GM21825 (cell line): ENCODE measurements around the gene TOMM22.
"Not testable (repeated sequence)": the region's sequence is repeated elsewhere in the genome, so short reads cannot be mapped to it uniquely, and the experiment has no call there.

Source experiments
- ATAC-seq: cut with Tn5 transposase; IDR thresholded peaks from one replicate; pipeline ENCODE4 v1.9.1; 2021; ENCODE audit warnings: mild to moderate bottlenecking, moderate library complexity; ENCODE audit not compliant: unreplicated experiment

TOMM22 gene

DNA sequence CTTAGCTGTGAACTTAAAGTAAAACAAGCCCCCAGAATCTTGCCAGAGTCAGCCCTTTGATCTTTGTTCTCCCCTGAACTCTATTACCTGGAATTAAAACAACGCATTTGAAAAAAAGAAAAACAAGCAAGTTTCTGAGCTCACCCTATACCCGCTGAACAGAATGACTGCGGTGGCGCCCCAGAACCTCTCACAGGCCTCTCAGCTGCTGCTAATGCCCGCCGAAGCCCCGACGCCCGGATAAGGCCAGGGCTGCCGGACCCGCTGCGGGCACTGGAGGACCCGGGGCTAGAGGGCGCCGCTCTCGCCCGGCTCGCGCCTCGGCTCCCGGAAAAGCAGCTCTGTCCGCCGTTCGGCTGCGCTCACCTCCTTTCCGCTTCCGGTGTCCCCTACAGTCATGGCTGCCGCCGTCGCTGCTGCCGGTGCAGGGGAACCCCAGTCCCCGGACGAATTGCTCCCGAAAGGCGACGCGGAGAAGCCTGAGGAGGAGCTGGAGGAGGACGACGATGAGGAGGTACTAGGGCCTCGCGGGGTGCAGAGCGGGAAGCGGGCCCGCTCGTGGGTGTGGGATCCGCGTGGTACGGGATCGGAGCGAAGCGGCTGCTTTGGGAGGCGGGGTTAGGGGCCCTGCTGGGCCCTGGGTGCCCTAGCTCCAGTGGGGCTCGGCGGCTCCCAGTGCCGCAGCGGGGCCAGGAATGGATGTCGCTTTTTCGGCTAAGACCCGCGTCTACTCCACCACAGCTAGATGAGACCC is at the start of gene TOMM22:
Gene TOMM22, plus strand, starts transcription at position 376 of the 754 bp plus-strand sequence. Its CDS starts 22 bp downstream, at position 398.
- peak; percentile 94 for ATAC-seq

DNA sequence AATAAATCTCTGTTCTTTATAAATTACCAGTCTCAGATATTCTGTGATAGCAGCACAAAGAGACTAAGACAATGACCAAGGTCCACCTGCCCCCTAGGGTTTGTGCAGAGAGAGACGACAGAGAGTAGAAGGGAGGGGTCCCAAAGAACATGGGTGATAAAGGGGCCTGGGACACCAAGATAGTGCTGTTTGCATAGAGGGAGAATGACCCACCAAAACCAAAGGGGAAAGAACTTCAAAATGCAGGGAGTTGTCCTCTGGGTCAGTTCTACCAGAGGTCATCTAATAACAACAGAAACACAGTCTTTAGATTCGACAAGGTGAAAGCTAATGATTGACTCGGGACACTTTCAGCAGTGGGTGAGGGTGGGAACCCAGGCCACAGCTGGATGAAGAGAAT is 49.2 kb upstream of the TOMM22 start:
- no peak for ATAC-seq

DNA sequence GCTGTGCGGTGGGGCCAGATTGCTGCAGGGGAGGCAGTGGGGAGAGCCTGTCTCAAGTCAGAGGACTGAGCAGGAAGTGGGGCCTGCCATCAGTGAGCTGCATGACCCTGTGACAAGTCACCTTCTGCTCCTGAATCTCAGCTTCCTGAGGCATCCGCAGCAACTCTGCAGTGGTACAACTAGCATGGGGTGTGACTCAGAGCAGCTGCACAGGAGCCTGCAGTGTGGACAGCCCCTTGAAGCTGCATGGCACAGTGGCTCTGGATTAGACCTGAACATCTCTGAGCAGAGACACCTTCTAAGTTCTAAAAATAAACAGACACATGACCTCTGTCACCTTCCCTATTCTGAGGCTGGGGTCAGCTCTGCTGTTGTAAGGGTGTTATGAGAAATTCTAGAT is 43.5 kb upstream of the TOMM22 start:
- no peak for ATAC-seq

DNA sequence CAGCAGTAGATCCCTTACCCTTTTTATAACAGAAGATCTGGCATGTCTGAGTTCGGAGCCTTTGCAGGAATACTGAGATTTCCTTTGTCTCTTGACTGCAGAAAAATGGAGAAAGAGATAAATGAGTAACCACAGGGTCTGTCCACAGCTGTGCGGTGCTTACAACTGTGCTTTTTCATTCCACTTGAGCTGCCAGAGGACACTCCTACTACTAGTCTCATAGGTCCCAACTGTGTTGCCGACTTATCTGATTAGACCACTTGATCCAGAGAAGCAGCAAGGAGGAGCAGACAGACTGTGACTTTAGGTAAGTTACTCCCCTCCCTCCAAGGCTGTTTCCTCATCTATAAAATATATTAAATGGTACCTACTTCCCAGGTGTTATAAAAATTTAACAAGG is 43.0 kb upstream of the TOMM22 start:
- ATAC-seq: no peak

DNA sequence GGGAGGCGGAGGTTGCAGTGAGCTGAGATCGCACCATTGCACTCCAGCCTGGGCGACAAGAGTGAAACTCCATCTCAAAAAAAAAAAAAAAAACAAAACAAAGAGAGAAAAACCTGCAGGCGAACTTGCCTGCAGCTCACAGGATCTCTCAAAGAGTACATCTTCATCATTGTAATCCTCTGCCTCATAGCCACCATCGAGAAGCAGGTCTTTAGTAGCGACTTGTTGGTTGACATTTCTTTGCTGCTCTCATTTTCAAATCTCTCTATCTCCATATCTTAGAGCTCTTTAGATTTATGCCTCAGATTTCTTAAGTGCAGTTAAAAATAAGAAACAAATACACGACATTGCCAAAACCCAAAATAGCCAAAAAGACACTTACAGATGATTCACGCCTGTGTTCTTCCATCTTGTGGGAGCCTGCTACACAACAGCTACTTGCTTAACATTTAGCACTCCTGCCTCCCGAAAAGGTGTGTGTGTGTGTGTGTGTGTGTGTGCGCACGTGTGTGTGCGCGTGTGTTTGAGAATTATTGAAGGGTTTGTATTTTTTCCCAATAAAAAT is 40.2 kb upstream of the TOMM22 start:
- no peak for ATAC-seq

DNA sequence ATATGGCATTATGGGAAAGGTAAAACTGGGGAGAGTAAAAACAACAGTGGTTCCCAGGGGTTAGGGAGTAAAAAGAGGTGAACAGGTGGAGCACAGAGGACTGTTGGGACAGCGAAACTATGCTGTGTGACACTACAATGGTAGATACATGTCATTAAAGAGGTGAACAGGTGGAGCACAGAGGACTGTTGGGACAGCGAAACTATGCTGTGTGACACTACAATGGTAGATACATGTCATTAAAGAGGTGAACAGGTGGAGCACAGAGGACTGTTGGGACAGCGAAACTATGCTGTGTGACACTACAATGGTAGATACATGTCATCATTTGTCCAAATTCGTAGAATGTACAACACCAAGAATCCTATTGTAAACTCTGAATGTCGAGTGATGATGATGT is 37.5 kb upstream of the TOMM22 start:
- not testable (repeated sequence) for ATAC-seq

DNA sequence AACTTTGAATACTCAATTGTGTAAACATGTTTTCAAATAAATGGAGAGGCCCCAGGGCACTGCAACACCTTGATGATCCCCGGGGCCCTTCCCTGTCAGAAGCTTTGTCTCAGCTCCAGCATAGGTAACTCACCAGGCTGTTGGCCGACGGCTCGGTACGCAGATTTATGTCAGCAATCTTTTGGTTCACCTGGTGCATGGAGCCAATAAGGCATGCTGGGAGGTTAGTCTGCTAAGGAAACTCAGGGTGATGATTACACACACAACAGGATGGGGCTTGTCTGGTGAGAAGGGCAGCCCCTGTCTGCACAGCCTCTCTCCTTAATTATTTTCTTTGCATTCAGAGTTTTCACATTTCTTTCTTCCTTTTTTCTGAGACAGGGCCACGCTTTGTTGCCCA is 36.3 kb upstream of the TOMM22 start:
- no peak for ATAC-seq

DNA sequence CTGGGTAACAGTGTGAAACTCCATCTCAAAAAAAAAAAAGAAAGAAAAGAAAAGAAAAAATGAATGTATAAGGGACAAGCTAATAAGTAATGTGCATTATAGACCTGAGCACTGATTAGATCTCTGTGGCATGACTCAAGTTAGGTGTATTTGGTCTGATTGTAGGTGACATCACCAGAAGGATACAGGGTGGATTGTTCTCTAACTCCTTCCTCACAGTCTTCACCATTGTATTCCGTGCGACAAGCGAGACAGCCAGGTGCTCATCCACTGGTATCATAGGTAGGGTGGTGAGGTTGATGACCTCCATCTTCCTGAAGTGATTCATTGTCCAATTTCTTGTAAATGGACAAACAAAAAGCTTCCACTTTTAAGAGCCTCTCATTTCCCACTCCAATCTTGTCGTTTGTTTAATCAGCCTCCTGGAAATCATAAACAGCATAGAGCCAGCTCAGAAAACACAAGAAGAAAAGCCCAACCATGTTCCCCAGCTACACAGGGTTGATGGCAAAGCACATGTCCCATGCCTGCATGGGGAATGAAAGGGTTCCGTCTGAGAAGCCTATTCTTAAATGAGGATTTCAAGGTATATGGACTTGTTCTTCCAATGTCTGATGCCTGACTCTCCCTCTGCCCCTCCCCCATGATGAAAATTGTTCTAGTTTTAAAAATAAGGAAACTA is 31.8 kb upstream of the TOMM22 start:
- ATAC-seq: no peak

DNA sequence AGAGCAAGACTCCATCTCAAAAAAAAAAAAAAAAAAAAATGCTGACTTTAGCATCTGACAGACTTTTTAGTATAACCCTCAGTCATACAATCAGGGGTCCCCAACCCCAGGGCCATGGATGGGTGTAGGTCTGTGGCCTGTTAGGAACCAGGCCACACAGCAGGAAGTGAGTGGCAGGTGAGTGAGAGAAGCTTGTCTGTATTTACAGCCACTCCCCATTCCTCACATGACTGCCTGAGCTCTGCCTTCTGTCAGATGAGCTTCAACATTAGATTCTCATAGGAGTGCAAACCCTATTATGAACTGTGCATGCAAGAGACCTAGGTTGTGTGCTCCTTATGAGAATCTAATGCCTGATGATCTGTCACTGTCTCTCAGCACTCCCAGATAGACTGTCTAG is 28.9 kb upstream of the TOMM22 start:
- ATAC-seq: no peak

DNA sequence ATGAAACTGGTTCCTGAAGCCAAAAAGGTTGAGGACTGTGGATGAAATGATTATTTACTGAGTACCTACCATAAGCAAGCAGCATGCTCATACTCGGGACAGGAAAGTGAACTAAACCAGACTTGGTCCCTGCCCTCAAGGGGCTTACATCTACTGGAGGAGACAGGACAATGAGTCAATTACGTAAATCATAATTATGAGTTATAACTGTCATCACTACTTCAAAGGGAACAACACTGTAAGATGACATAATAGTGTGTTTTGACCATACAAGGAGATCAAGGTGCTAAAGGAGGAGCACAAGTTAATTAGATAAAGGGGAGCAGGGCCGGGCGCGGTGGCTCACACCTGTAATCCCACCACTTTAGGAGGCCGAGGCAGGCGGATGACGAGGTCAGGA is 28.0 kb upstream of the TOMM22 start:
- ATAC-seq: no peak

DNA sequence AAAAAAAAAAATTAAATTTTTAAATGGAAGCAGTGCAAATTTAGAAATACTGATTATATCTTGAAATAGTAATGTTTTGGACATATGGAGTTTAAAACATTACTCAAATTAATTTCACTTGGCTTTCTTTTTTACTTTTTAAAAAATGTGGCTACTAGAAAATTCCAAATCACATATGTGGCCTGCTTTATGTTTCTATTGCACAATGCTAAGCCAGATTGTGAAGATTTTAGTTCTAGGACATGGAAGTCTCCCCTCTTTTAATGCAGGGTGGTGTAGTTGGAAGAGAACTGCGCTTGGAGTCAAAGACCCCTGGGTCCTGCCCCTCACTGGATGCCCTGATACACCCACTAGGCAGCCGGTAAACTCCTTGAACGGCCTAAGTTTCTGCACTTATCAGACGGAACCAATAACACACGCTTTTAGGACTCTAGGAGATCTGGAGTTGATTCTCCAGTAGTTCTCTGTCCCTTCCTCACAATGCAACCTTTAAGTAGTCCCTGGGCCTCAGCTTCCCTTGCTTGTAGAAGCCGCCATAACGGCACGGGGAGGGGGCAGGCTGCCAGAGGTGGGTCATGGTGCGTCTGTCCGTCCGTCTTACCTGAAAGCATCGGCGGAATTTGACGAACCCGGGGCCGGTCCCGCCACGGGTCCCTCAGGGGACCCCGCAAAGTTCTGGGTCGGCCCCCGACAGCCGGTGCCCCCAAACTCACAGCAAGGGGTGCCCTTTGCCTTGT is 26.1 kb upstream of the TOMM22 start:
- no peak for ATAC-seq

DNA sequence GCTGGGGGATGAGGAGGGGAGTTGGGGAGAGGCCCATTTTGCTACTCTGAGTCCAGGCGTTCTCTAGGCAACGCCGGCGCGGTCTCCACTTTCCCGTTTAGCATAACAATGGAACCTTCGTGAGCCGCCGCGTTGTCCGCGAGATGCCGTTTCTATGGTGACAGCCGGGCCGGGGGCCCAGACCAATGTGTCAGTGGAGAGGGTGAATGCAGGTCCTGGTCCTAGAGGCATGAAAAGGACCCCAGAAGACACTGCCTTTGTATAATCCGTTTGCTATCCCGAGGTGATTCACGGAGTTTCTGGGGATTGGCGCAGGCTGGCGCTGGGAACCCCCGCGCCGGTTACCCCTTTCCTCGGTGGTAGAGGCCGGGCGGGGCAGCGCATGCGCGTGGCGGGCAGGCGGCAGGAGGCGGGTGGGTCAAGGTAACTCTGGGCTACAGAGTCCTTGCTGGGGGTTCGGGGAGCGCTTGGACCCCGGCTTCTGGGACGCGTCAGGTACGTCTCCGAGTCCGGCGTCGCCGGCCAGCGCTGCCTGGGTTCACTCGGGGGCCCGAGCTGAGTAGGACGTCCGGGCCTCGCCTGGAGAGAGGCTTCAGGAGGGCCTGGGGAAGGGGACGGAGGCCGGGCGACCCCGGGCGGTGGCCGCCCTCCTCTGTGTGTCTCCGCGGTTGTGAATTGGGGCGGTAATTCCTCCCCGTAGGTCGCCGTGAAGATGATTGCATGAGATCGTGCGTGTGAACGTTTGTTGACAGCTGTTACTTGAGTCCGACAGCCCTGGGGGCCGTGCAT is 25.3 kb upstream of the TOMM22 start, which contains the start of the genes CBY1 and FAM227A:
Gene CBY1, plus strand, starts transcription at position 383 of the 789 bp plus-strand sequence. CDS start 11,417 bp downstream, outside the sequence.
Gene FAM227A, minus strand, starts transcription at position 137 of the 789 bp plus-strand sequence. CDS start 6,224 bp downstream, outside the sequence.
- peak; percentile 69 for ATAC-seq

DNA sequence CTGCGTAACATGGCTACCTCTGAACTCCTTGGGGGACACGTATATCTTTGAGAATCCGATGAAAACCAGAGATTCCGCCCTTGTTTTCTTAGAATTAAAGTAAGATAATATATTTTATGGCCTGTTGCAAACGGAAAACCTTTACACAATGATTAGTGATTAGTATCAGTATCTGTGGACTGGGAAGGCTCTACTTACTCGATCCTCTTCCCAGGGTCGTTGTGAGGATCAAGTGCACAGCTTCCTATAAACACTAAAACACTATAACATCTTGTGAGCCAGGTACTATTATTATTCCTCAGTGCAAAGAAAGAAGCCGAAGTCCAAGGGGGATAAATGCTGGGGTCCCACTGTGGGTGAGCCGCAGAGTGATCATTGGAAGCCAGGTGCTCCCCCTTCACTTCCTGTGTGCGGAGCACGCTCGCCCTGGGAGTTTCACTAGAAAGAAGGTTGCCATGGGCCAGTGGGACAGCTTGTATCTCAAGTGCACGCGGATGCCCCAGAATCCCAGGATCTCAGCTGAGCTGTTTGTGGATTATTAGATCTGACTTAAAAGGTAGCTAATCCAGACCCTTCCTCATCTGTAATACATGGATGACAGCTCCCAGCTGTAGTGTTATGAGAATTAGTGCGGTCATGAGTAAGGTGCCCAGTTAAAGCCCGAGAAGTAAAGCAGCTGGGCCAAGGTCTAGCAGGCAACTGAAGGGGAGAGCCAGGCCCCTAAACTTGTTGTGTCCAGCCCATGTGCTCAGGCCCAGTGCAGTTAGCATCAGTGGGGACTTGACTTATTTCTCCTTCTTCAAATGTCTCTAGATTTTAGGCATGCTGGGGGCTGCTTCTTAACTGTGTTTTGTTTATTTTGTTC is 24.5 kb upstream of the TOMM22 start:
- peak; percentile 50 for ATAC-seq

DNA sequence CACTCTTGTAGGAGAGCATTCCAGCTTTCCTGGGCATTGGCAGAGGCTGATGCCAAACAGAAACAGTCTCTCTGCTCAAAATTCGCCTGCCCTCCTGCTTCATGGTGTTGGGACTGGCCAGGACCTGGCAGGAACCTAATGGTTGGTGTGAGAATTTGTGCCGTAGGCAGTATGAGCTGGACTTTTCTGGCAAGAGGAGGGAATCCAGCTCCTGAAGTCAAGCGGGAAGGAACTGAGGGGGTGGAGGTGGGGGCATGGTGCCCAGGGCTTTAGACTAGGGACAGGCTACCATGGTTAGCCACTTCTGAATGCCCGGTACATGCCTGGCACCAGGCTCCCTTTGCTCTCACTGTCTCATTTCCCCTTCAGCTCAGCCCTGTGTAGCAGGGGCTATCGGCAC is 6.9 kb upstream of the TOMM22 start:
- no peak for ATAC-seq

DNA sequence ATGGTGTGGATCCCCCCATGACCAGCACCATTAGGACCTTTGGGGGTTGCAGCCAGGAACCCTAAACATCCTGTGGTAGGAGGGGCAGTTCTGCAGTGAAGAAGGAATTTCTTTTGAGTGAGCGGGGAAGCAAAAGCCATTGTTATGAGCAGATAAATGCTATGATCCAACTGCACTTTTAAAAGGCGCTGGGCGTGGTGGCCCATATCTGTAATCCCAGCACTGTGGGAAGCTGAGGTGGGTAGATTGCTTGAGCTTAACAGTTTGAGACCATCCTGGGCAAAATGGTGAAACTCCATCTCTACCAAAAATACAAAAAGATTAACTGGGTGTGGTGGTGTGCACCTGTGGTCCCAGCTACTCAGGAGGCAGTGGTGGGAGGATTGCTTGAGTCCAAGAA is 5.9 kb upstream of the TOMM22 start:
- ATAC-seq: no peak

DNA sequence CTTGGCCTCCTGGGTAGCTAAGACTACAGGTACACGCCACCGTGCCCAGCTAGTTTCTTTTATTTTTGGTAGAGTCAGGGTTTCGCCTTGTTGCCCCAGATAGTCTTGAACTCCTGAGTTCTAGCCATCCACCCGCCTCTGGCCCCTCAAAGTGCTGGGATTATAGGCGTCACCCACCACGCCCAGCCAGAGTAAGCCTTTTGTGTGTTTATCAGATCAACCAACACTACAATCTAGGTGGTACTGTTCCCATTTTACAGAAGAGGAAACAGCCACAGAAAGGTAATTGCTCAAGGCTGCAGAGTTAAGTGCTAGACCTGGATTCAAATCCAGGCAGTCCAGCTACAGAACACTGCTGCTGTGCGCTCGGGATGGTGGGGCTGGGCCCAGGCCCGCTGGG is 3.1 kb downstream of the TOMM22 start:
- no peak for ATAC-seq

DNA sequence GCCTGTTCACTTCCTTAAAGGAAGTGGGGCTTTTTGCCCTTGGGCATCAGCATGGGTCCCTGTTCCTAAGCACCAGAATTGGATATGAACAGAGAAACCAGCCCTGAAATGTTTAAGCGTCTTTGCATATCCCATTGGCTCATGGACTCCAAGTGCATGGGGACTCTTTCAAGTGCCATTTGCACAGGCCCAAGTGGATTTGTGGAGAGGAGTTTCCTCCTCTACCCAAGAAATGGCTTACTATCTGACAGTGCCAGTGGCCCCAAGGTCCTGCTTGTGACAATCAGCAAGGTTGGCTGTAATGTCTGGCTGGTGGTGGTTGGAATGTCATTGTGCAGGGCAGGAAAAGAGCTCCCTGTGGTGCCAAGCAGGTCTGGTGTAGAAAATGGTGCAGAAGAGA is 4.0 kb downstream of the TOMM22 start:
- ATAC-seq: no peak

DNA sequence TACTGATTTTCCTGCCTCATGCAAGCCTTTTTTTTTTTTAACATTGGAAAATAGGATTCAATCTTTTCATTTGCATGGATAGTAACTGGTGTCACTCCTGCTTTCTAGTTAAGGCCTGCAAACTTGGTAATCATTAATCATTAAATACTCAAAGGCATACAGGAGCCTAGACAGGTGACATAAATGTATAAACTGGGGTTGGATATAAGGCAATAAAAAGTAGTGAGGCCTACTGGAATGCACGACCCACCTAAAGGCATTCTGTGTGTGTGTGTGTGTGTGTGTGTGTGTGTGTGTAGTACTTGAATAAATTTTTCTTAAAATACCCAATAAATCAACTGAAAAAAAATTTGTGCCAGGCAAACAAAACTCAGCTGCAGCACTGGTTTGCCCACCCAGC is 7.9 kb downstream of the TOMM22 start:
- no peak for ATAC-seq

DNA sequence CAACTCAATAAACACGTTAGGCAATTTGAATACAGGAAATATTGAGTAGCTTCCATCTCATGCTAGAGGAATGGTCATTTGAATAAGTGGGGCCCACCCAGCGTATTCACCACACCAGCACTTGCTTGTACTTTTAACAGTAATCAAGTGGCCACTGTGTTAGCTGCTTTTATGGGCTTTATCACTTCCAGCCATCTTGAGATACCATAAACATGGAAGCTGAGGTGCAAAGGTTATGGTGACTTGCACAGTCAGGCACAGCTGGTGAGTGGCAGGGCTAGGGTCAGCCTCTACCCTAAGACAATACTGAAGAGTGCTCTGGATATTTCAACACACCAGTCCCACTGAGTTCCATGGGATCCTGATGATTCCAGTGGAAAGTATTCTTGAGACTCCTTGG is 12.3 kb downstream of the TOMM22 start:
- no peak for ATAC-seq

DNA sequence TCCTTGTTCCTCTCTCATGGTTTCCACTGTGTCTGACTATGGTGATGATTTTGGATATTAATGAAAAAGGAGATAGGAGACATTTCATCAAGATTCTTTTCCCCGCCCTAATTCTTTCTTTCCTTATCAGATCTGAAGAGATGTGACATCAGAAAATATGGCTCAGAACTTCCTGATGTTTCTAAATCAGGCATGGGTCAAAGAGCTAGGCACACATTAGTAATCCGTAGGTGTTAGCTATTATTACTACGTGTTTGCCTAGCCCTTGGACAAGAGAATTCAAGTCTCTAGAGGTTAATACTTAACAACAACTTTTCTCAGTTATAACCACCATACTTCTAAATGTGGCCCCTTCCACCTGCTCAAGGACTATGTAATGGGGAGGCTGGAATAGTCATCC is 13.2 kb downstream of the TOMM22 start:
- no peak for ATAC-seq
